ENCODE data around the gene ZBTB20.

Gene ZBTB20

GRCh38 chr3:114716916-114717315 is 430.2 kb downstream of the ZBTB20 start:
- Histone ChIP-seq H3K4me1 (ENCODE audit: insufficient read depth, low read length) (no peaks in the 10 kb centered on the region), H3K4me2 (ENCODE audit: insufficient read depth, low read length) (no peak overlapping the region), H2AFZ (ENCODE audit: low read depth, low read length) (no peak overlapping the region), H3K27ac (ENCODE audit: low read length) (no peak overlapping the region), H3K9me3 (ENCODE audit: insufficient read depth, low read length, severe bottlenecking) (no peaks in the 10 kb centered on the region), H4K20me1 (ENCODE audit: insufficient read depth, low read length) (no peaks in the 10 kb centered on the region), H3K79me2 (ENCODE audit: insufficient read depth, low read length) (no peaks in the 10 kb centered on the region), H3K9ac (ENCODE audit: low read depth, low read length) (no peak overlapping the region), H3K4me3 (ENCODE audit: low read depth in 1 of 2, low read length in 2 of 2) (no peak overlapping the region), H3K36me3 (ENCODE audit: insufficient read depth, low read length) (no peaks in the 10 kb centered on the region), H3K27me3 (ENCODE audit: insufficient read depth, low read length, poor library complexity) (no peaks in the 10 kb centered on the region)
- DNase-seq = no peak
- ATAC-seq (ENCODE audit: insufficient read depth, low read depth) = no peak
- TF ChIP-seq CTCF (IDR thresholded peaks at IDR 0.05; ENCODE audit: borderline replicate concordance, extremely low read depth, low read length, poor library complexity, severe bottlenecking) (no peak), EZH2 (IDR thresholded peaks at IDR 0.05; ENCODE audit: borderline replicate concordance, low read depth, low read length, severe bottlenecking) (no peak)

DNA sequence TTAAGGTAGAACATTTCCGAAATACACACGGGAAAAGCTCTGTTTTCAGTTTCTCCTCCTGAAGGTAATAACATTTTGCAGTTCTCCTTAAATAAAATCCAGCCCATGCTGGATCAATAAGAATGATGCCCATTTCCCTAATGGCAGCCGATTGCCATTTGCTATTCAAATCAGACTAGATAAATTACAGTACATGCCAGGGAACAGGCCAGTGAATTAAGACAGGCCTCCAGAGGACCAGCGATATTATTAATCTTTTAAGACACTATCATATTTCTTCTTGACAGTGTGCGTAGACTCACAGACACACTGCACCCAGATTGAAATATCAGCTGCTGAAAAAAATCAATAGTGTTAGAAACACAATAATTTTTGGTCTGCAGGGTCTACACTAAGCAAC is 431.0 kb downstream of the ZBTB20 start:
- Histone ChIP-seq H3K27ac (ENCODE audit: low read length) (no peak overlapping the region), H3K9ac (ENCODE audit: low read depth, low read length) (no peak overlapping the region), H3K4me3 (ENCODE audit: low read depth in 1 of 2, low read length in 2 of 2) (no peak overlapping the region), H3K79me2 (ENCODE audit: insufficient read depth, low read length) (no peaks in the 10 kb centered on the region), H2AFZ (ENCODE audit: low read depth, low read length) (no peak overlapping the region), H4K20me1 (ENCODE audit: insufficient read depth, low read length) (no peaks in the 10 kb centered on the region), H3K4me2 (ENCODE audit: insufficient read depth, low read length) (no peak overlapping the region), H3K27me3 (ENCODE audit: insufficient read depth, low read length, poor library complexity) (no peaks in the 10 kb centered on the region), H3K36me3 (ENCODE audit: insufficient read depth, low read length) (no peaks in the 10 kb centered on the region), H3K4me1 (ENCODE audit: insufficient read depth, low read length) (no peaks in the 10 kb centered on the region), H3K9me3 (ENCODE audit: insufficient read depth, low read length, severe bottlenecking) (no peaks in the 10 kb centered on the region)
- no peak for DNase-seq
- TF ChIP-seq CTCF (IDR thresholded peaks at IDR 0.05; ENCODE audit: borderline replicate concordance, extremely low read depth, low read length, poor library complexity, severe bottlenecking) (no peak), EZH2 (IDR thresholded peaks at IDR 0.05; ENCODE audit: borderline replicate concordance, low read depth, low read length, severe bottlenecking) (no peak)
- ATAC-seq (ENCODE audit: insufficient read depth, low read depth) = no peak

- no peaks in the 10 kb centered on the region for H3K9me3 ChIP-seq (ENCODE audit: insufficient read depth, low read length, severe bottlenecking)
- no peak overlapping the region for H3K27ac ChIP-seq (ENCODE audit: low read length)
- TF ChIP-seq EZH2 (IDR thresholded peaks at IDR 0.05; ENCODE audit: borderline replicate concordance, low read depth, low read length, severe bottlenecking) = no peak
- TF ChIP-seq CTCF (IDR thresholded peaks at IDR 0.05; ENCODE audit: borderline replicate concordance, extremely low read depth, low read length, poor library complexity, severe bottlenecking) = no peak
- no peak overlapping the region for H3K9ac ChIP-seq (ENCODE audit: low read depth, low read length)
- no peaks in the 10 kb centered on the region for H3K4me1 ChIP-seq (ENCODE audit: insufficient read depth, low read length)
- no peaks in the 10 kb centered on the region for H3K79me2 ChIP-seq (ENCODE audit: insufficient read depth, low read length)
- H4K20me1 ChIP-seq (ENCODE audit: insufficient read depth, low read length) = no peaks in the 10 kb centered on the region
- ATAC-seq (ENCODE audit: insufficient read depth, low read depth) (no peak), DNase-seq (no peak)
- H3K4me2 ChIP-seq (ENCODE audit: insufficient read depth, low read length) = no peak overlapping the region
- no peaks in the 10 kb centered on the region for H3K36me3 ChIP-seq (ENCODE audit: insufficient read depth, low read length)
- no peak overlapping the region for H2AFZ ChIP-seq (ENCODE audit: low read depth, low read length)
- no peaks in the 10 kb centered on the region for H3K27me3 ChIP-seq (ENCODE audit: insufficient read depth, low read length, poor library complexity)
- H3K4me3 ChIP-seq (ENCODE audit: low read depth in 1 of 2, low read length in 2 of 2) = no peak overlapping the region
These were observed 432.1 kb downstream of the ZBTB20 start for GRCh38 chr3:114714957-114715460.

DNA sequence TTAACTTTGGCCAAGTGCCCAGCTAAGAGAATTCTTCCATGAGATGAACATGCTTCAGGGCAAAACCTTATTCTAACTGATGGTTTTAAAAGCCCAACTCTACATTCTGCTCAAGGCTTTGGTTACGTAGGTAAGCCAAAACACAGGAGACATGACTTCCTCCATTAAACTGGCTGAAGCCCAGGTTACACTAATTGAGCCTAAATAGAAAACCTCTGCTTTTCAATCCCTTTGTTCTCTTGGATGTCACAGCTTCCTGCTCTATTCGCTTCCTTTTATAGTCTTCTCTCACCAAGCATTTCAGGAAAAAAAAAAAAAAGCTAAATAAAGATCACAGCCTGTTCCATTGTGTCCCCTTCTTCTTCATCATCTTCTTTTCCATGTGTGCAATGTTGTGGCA is 432.9 kb downstream of the ZBTB20 start:
- H3K9ac ChIP-seq (ENCODE audit: low read depth, low read length) = no peak overlapping the region
- H3K36me3 ChIP-seq (ENCODE audit: insufficient read depth, low read length) = no peaks in the 10 kb centered on the region
- no peak overlapping the region for H3K27ac ChIP-seq (ENCODE audit: low read length)
- no peaks in the 10 kb centered on the region for H3K4me1 ChIP-seq (ENCODE audit: insufficient read depth, low read length)
- no peaks in the 10 kb centered on the region for H3K79me2 ChIP-seq (ENCODE audit: insufficient read depth, low read length)
- no peaks in the 10 kb centered on the region for H4K20me1 ChIP-seq (ENCODE audit: insufficient read depth, low read length)
- H3K4me2 ChIP-seq (ENCODE audit: insufficient read depth, low read length) = no peak overlapping the region
- no peak for ATAC-seq (ENCODE audit: insufficient read depth, low read depth)
- H3K27me3 ChIP-seq (ENCODE audit: insufficient read depth, low read length, poor library complexity) = no peaks in the 10 kb centered on the region
- TF ChIP-seq CTCF (IDR thresholded peaks at IDR 0.05; ENCODE audit: borderline replicate concordance, extremely low read depth, low read length, poor library complexity, severe bottlenecking) (no peak), EZH2 (IDR thresholded peaks at IDR 0.05; ENCODE audit: borderline replicate concordance, low read depth, low read length, severe bottlenecking) (no peak)
- no peaks in the 10 kb centered on the region for H3K9me3 ChIP-seq (ENCODE audit: insufficient read depth, low read length, severe bottlenecking)
- no peak overlapping the region for H3K4me3 ChIP-seq (ENCODE audit: low read depth in 1 of 2, low read length in 2 of 2)
- H2AFZ ChIP-seq (ENCODE audit: low read depth, low read length) = no peak overlapping the region
- no peak for DNase-seq

Data from DND-41 (cell line).